HT-29 (cell line): ENCODE data around the gene PFDN6. TPM values are rescaled to one million over a fixed set of nuclear protein-coding genes. Genes with fewer than 3 reads are reported as not detected.

Experiments
- DNase-seq: peaks from one replicate; pipeline ENCODE4 v3.0.0-alpha.2; 2015; ENCODE audit warnings: low spot score
- total RNA-seq: library from RNA; depleted of rRNA; stranded (reverse); fragments of >200 nt; shearing (Covaris generic); gene quantifications from 2 replicates; pipeline ENCODE4 v1.2.3, GENCODE V29; 2014; rRNA removed

The PFDN6 gene
- total RNA-seq, 1 experiment from 2014 or later = 86.8 TPM

DNA sequence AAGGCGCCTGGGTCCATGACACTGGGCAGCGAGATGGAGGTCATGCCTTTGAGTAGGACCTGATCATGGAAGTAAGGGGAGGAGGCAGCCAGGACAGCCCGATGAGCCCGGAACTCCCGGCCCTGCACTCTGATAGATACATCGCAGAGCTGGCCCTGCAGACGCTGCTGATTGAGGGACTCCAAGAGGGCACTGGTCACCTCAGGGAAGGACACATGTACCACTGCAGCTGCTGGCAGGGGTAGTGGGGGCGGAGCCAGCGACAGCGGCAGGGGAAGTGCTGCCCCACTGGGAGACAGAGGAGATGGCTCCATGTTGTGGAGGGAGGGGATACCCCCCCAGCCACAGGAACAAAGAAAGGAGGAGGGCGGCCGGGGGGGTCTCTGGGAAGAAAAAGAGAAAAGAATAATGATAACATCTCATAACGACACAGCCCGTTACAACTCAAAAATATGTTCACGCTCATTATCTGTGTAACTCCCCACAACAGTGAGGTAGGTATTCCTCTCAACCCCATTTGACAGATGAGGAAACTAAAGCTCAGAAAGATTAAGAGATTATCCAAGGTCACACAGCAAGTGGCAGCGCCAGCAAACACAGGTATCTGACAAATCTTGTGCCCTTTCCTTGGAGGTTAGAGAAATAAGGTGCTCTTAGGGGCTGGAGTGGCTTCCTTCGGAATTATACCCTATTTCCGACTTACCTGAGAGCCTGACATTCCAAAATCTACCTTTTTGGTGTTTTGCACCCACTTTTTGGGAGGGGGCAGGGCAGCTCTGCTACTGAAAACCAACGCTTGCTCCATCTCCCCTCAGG lies 27.4 kb downstream of the PFDN6 start:
- peak; percentile 26 for DNase-seq

DNA sequence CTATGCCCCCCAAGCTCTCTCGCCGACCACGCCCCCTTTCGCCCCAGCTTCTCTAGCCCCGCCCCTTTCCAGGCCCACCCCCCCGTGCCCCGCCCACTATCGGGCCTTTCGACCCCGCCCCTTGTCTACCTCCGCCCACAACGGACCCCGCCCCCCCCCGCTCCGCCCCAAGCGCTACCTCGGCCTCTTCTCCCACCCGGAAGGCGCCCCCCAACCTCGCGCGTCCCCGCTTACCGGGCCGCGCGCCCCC lies 27.9 kb downstream of the PFDN6 start:
- no peak for DNase-seq

DNA sequence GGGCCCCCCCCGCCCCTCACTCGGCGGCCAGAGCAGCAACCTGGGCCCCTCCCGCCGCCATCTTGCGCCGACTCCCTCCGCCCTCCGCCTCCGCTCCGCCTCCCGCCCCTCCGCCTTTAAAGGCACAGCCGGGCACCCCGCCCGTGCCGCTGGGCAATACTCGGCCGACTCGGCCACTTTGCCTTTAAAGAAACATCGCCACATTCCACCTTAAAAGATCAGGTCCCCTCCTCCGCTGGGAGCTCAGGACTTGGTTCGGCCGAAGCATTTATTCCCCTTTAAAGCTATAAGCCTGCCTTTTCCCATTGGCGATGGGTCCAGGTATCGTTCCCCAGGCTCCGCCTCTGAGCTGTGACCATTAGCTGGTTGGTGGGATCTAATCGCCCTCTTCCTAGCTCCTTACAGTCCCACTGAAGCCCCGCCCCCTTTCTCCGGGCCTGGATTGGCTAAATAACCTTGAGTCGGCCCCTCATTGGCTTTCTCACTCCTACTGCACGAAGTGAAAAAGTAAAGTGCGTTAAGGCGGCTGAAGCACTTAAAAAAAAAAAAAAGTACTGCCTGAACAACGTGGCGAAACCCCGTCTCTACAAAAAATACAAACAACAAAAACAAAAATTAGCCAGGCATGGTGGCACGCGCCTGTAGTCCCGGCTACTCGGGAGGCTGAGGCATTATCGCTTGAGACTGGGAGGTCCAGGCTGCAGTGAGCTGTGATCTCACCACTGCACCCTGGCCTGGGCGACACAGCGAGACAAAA lies 28.4 kb downstream of the PFDN6 start, which contains the start of gene ZBTB22:
TSS of gene ZBTB22 (minus strand) at position 76 of the 757 bp plus-strand sequence. CDS start 828 bp downstream, outside the sequence.
- DNase-seq = peak; percentile 99

DNA sequence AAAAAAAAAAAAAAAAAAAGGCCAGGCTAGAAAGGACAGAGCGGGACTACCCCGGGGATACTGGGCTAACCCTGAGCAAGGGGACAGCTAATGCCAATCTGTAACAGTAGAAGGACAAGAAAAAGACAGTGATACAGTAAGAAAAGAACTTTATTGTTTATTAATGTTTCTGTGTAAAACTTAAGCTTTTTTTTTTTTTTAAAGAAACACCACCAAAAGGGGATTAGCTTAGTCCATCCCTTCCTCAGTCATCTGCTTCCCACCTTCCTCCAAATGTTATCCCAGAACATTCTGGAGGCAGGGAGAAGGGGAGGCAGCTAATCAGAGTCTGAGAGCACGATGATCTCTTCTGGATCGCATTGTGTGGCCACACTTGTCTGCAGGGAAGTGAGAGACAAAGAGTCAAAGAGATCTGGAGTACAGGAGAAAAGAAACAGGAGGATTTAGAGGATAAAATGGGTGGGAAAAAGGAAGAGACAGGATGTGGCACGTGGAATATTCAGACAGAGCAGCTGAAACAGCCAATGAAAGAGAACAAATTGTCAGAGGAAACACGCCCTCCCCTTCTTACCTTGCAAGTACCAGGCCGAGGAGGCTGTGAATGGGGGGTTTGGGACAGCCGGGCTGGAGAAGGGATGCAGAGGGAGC lies 29.1 kb downstream of the PFDN6 start:
- no peak for DNase-seq

DNA sequence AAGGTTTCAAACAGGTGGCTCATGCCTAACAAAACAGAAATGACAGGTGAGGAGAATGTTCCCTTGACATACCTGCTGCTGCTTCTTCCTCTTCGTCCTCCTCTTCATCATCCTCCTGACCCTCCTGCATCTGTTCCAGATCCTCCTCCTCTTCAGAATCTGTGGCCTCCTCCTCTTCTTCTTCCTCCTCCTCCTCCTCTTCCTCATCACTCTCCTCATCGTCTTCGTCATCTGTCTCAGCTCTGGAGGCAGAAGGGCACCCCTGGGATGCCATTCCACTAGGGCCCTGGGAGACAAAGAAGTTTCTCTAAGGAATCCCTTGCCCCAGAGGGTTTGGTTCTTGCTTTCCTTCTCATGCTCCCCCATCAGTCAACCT lies 30.5 kb downstream of the PFDN6 start:
- DNase-seq = no peak

DNA sequence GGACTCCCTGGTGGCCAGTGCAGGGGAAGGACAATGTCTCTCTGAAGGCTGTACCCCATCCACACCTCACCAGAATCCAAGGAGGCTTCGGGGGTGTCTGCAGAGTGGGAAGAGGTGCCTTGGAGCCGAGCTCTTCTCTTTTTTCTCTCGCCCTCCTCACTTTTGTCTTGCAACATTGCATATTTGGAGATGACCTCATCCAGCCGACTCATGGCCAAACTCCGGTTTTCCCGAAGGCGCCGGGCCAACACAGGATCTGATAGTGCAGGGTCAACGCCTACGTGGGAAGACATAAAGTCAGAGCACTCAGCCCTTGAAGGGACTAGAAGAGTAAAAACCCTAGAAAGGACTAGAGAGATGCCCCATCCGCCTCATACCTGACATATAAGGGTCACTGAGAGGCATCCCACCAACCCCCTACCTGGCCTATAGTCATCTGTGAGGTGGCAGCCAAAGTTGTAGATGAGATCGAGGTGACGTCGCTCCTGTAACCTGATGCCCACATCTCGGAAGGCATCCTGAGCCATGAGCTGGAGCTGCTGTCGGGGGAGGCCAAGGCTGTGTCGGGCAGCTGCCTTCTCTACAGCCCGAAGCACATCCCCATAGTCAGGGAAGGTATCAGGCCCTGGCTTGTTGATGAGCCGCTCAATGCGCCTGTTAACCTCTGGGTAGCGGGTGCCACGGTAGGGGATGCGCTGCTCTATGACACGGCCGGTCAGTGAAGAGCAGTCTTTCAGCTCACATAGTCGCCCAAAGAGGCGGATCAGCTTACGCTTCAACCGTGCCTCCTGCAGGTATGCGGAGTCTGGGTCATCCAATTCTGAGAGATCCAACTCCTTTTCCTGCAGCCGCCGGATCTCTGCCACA lies 31.1 kb downstream of the PFDN6 start:
- DNase-seq = no peak

DNA sequence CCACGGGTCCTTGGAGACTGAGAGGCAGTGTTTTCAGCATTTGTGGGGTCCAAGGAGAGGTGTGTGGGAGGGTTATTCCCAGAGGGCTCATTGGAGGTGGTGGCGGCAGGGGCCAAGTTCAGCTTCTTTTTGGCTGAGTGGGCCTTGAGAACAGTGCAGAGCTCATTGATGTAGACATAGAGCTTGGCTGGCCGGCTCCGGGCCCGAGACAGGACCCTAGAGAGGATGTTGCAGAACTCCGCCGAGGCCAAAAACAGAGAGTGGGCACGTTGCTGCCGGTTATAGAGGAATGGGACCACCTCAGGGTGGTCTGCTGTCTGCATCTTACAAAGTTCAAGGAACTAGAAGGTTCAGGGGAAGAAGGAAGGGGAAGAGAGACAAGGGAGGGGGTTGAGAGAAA lies 31.8 kb downstream of the PFDN6 start:
- DNase-seq = no peak

DNA sequence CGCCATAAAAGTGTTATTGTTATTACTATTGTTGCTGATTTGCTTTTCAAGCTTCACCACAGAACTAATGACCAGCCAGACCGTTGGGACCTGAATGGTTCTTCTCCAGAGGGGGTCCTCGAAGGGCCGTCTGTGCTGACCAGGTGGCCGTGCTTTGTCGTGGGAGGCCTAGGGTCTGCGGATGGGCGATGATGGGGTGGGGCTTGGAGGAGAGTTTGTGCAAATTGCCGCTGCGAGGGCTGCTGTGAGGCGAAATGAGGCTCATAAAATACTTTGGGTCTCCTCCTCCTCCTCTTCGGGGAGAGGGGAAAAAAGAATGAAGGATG lies 34.2 kb downstream of the PFDN6 start:
- DNase-seq = no peak

DNA sequence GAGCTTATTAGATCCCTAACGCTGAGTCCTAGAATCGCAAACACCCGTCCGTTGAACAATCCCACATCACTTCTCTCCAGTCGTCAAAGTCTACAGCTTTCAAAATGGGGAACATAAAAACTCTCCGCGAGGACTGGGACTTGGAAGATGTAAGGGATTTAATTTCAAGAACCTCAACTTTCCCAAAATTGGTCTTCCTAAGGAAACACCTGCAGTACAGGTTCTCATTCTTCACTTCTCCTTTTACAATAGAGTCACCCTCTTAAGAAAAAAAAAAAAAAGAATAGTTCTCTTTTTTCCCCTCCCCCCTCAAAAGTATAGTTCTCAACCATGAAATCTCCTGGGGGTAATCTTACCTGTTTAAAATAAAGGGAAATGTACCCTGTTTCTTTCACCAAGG lies 34.7 kb downstream of the PFDN6 start:
- no peak for DNase-seq

DNA sequence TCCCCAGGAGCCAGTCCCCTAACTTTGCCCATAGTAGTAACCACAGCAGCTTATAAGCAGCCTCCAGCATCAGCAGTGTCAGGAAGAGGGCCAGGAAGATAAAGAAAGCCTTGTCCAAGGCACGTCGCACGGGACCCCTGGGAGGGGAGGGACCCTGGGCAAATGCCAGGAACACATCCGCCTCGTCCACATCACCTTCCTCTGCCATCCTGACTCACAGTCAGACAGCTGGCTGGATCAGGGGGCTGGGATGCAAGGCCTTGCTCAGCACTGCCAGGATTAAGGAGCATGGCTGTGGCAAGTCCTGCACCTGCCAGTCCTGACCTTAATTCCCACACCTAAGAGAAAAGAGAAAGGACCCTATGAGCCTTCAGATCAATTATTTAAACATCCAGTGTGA lies 39.7 kb downstream of the PFDN6 start:
- DNase-seq = no peak

DNA sequence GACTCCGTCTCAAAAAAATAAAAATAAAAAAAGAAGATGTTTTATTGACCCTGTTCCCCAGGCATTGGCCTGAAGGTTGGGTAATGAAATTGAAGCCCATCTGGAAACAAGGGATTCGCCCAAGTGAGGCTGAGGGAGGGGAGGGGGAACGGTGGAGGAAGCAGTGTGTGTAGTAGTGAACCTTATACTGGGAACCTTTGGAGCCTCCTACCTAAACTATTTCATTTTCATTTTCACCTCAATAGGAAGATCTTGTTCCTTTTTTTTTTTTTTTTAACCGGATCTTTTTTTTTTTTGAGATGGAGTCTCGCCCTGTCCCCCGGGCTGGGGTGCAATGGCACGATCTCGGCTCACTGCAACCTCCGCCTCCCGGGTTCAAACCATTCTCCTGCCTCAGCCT lies 41.3 kb downstream of the PFDN6 start:
- DNase-seq = no peak

DNA sequence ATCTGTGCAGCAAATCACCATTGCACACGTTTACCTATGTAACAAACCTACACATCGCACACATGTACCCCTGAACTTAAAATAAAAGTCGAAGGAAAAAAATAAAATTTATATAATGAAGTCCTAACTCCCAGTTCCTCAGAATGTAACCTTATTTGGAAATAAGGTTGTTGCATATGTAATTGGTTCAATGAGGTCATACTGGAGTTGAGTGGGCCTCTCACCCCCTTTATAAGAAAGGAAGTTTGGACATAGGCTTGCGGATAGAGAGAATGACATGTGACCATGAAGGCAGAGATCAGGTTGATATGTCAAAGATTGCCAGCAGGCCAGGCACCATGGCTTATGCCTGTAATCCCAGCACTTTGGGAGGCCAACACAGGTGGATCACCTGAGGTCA lies 44.3 kb downstream of the PFDN6 start:
- DNase-seq = no peak

DNA sequence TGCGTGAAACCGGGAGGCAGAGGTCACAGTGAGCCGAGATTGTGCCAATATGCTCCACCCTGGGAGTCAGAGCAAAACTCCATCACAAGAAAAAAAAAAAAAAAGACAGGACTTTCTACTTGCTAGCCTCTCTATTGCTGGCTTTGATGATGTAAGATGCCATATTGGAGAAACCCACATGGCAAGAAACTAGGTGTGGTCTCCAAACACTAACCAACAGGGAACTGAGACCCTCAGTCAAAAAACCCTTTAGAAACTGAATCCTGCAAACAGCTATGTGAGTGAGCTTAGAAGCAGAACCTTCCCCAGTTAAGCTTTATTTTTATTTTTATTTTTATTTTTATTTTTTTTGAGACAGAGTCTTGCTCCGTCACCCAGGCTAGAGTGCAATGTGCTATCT lies 46.5 kb downstream of the PFDN6 start:
- DNase-seq = no peak

DNA sequence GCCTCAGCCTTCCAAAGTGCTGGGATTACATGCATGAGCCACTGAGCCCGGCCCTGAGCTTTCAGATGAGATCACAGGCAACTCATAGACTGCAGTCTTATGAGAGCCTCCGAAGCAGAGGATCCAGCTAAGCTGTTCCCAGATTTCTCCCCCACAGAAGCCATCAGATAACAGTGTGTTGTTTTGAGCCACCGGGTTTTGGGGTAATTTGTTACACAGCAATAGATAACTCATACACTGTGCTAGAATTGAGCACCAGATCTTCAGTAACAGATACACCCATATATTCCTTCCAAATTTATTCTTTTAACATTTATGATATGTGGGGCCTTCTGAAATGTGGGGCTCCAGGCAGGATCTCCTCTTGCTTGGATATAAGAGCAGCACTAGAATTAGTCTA lies 47.1 kb downstream of the PFDN6 start:
- DNase-seq = no peak

DNA sequence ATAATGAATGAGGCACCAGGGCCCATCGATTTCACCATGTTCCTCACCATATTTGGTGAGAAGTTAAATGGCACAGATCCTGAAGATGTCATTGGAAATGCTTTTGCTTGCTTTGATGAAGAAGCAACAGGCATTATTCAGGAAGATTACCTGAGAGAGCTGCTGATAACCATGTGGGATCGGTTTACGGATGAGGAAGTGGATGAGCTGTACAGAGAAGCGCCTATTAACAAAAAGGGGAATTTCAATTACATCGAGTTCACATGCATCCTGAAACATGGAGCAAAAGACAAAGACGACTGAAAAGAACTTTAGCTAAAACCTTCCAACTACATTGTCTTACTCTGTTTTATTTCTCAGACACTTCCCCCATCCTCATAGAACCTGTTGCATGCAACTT lies 49.8 kb downstream of the PFDN6 start:
- DNase-seq = no peak

Other genes with a start within 250 kb of the PFDN6 start
- gene HLA-DPA1, start 216.0 kb upstream of the PFDN6 start, total RNA-seq = not detected in 2 replicates
- not detected in 2 replicates for gene HLA-DPB1, start 213.6 kb upstream of the PFDN6 start, total RNA-seq
- 0.31 and 0.47 TPM in 2 replicates for gene COL11A2, start 97.1 kb upstream of the PFDN6 start, total RNA-seq
- gene RXRB, start 88.9 kb upstream of the PFDN6 start, total RNA-seq = 28.1 and 32.9 TPM in 2 replicates
- 131 and 147 TPM in 2 replicates for gene SLC39A7, start 88.7 kb upstream of the PFDN6 start, total RNA-seq
- gene HSD17B8, start 84.9 kb upstream of the PFDN6 start, total RNA-seq = 28.0 and 35.8 TPM in 2 replicates
- gene RING1, start 81.1 kb upstream of the PFDN6 start, total RNA-seq = 36.1 and 37.2 TPM in 2 replicates
- 39.4 and 48.5 TPM in 2 replicates for gene VPS52, start 17.7 kb upstream of the PFDN6 start, total RNA-seq
- 3,486 and 3,632 TPM in 2 replicates for gene RPS18, start 17.5 kb upstream of the PFDN6 start, total RNA-seq
- 10.6 and 14.1 TPM in 2 replicates for gene B3GALT4, start 12.5 kb upstream of the PFDN6 start, total RNA-seq
- gene WDR46, start 362 bp upstream of the PFDN6 start, total RNA-seq = 79.0 and 92.2 TPM in 2 replicates
- gene RGL2, start 9.3 kb downstream of the PFDN6 start, total RNA-seq = 38.2 and 42.6 TPM in 2 replicates
- gene TAPBP, start 24.5 kb downstream of the PFDN6 start, total RNA-seq = 163 and 194 TPM in 2 replicates
- 22.8 and 25.3 TPM in 2 replicates for gene ZBTB22, start 28.1 kb downstream of the PFDN6 start, total RNA-seq
- 45.8 and 83.5 TPM in 2 replicates for gene DAXX, start 33.4 kb downstream of the PFDN6 start, total RNA-seq
- gene KIFC1, start 102.2 kb downstream of the PFDN6 start, total RNA-seq = 64.8 and 67.5 TPM in 2 replicates
- 30.8 and 35.5 TPM in 2 replicates for gene PHF1, start 121.4 kb downstream of the PFDN6 start, total RNA-seq
- 300 and 321 TPM in 2 replicates for gene CUTA, start 128.5 kb downstream of the PFDN6 start, total RNA-seq
- 3.3 and 5.2 TPM in 2 replicates for gene SYNGAP1, start 130.5 kb downstream of the PFDN6 start, total RNA-seq
- 4.7 and 11.2 TPM in 2 replicates for gene ZBTB9, start 165.0 kb downstream of the PFDN6 start, total RNA-seq